Gastrocnemius medialis (tissue), 4 donors: ENCODE measurements around the gene DBN1.

Experiments used
- POLR2A ChIP-seq, 2 donors: fragments of 450-650 bp; IDR thresholded peaks; one replicate each; pipeline ENCODE4 v1.6.1; 2017; ENCODE audit warnings: antibody characterized with exemption in 2 of 2, mild to moderate bottlenecking in 2 of 2, moderate library complexity in 2 of 2
- TF ChIP-seq, protein P1 (sequence below), 5 experiments: fragments of 450-650 bp in 3 of 5; fragments of 200-600 bp in 2 of 5; sonication (generic) in 2 of 5; IDR thresholded peaks in 4 of 5; conservative IDR thresholded peaks in 1 of 5; 1 replicate in 4 of 5; 2 replicates in 1 of 5; pipeline ENCODE4 v1.5.1; 2016 to 2019; ENCODE audit warnings: antibody characterized with exemption in 5 of 5, mild to moderate bottlenecking in 3 of 5, moderate library complexity in 3 of 5

DNA sequence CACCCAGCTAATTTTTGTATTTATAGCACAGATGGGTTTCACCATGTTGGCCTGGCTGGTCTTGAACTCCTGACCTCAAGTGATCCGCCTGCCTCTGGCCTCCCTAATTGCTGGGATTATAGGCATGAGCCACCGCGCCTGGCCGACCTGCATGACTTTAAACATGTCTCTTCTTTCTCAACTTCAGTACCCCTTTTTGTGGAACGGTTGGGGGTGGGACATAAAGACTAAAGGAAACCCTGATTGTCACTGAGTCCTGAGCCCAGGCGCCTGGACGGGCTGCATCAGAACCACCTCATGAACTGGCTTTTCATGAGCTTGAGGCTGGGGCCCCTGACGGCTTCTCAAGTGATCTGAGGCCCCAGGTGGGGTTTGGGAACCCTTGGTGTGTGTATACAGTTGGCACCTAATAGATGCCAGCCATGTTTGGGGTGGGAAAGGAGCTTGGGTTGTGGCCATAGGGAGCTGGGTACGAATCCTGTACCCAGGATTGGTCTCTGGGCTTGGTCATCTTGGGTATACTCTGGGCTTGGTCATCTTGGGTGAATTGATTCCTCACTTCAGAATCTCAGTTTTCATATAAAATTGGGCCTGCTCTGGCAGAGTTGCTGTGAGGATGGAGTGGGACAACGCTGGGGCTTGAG, 44.7 kb downstream of the DBN1 start:
- TF ChIP-seq, protein P1, sequence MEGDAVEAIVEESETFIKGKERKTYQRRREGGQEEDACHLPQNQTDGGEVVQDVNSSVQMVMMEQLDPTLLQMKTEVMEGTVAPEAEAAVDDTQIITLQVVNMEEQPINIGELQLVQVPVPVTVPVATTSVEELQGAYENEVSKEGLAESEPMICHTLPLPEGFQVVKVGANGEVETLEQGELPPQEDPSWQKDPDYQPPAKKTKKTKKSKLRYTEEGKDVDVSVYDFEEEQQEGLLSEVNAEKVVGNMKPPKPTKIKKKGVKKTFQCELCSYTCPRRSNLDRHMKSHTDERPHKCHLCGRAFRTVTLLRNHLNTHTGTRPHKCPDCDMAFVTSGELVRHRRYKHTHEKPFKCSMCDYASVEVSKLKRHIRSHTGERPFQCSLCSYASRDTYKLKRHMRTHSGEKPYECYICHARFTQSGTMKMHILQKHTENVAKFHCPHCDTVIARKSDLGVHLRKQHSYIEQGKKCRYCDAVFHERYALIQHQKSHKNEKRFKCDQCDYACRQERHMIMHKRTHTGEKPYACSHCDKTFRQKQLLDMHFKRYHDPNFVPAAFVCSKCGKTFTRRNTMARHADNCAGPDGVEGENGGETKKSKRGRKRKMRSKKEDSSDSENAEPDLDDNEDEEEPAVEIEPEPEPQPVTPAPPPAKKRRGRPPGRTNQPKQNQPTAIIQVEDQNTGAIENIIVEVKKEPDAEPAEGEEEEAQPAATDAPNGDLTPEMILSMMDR (IDR thresholded peaks at IDR 0.05 in 4 of 5, conservative IDR thresholded peaks at IDR 0.05 in 1 of 5) = no peak
- TF ChIP-seq POLR2A (IDR thresholded peaks at IDR 0.05) = no peak
